OCI-LY7 (cell line): ENCODE data around the gene CCDC92B. TPM values are rescaled to one million over a fixed set of nuclear protein-coding genes. Genes with fewer than 3 reads are reported as not detected.

Source experiments
- BruUV-seq: library from RNA; stranded (reverse); fragments of 400-500 nt; replicated peaks from 2 replicates; lab custom pipeline; 2021; lab: Mats Ljungman, UMichigan
- CTCF ChIA-PET: fragments of 300-600 bp; sonication (Branson Sonifier 250); formaldehyde crosslinking; loops from one replicate; lab custom pipeline; 2022; ENCODE audit warnings: antibody characterized with exemption; ENCODE audit not compliant: unreplicated experiment; lab: Charles Lee
- POLR2A ChIA-PET: fragments of 300-600 bp; sonication (Branson Sonifier 250); formaldehyde crosslinking; loops from one replicate; lab custom pipeline; 2022; ENCODE audit warnings: antibody characterized with exemption; lab: Charles Lee
- DNase-seq: peaks from one replicate; pipeline ENCODE4 v3.0.0-alpha.2; 2015; ENCODE audit warnings: low spot score
- H2AFZ ChIP-seq: fragments of 200-600 bp; sonication (generic), shearing (Covaris generic); 2 replicates; pipeline ENCODE4 v1.6.1; 2014; ENCODE audit warnings: mild to moderate bottlenecking, antibody characterized with exemption, low read length, moderate library complexity
- H3K27ac ChIP-seq: fragments of 200-600 bp; sonication (generic); 2 replicates; pipeline ENCODE4 v1.5.1; 2014; ENCODE audit warnings: mixed run types, low read depth, mild to moderate bottlenecking, moderate library complexity, low read length, inconsistent platforms; ENCODE audit not compliant: poor library complexity, severe bottlenecking
- H3K36me3 ChIP-seq: fragments of 200-600 bp; sonication (generic); 2 replicates; pipeline ENCODE4 v1.6.1; 2014; ENCODE audit warnings: mild to moderate bottlenecking, antibody characterized with exemption, low read length, moderate library complexity, mixed read lengths; ENCODE audit not compliant: insufficient read depth
- H3K4me1 ChIP-seq: fragments of 200-600 bp; sonication (generic); 2 replicates; pipeline ENCODE4 v1.5.1; 2014; ENCODE audit warnings: mild to moderate bottlenecking, low read length; ENCODE audit not compliant: insufficient read depth, poor library complexity, severe bottlenecking
- H3K4me2 ChIP-seq: fragments of 200-600 bp; sonication (generic); 2 replicates; pipeline ENCODE4 v1.6.1; 2014; ENCODE audit warnings: mild to moderate bottlenecking, low read length
- H3K4me3 ChIP-seq: fragments of 200-600 bp; sonication (generic); 2 replicates; pipeline ENCODE4 v1.5.1; 2014; ENCODE audit warnings: mild to moderate bottlenecking, low read depth, low read length; ENCODE audit not compliant: poor library complexity, severe bottlenecking
- H3K79me2 ChIP-seq: fragments of 200-600 bp; sonication (generic); 2 replicates; pipeline ENCODE4 v1.6.1; 2016; ENCODE audit warnings: low read depth, mild to moderate bottlenecking, low read length, moderate library complexity, mixed read lengths; ENCODE audit not compliant: insufficient read depth
- H3K9me2 ChIP-seq: fragments of 200-600 bp; sonication (generic); 2 replicates; pipeline ENCODE4 v1.6.1; 2016; ENCODE audit warnings: mild to moderate bottlenecking, low read length, mixed read lengths; ENCODE audit not compliant: insufficient read depth
- H3K9me3 ChIP-seq: fragments of 200-600 bp; sonication (generic); 2 replicates; pipeline ENCODE4 v1.6.1; 2014; ENCODE audit warnings: mild to moderate bottlenecking, mixed run types, low read length, mixed read lengths
- H4K20me1 ChIP-seq: fragments of 200-600 bp; sonication (generic); 2 replicates; pipeline ENCODE4 v1.6.1; 2014; ENCODE audit warnings: mild to moderate bottlenecking, antibody characterized with exemption, low read length, moderate library complexity, mixed read lengths; ENCODE audit not compliant: insufficient read depth
- EZH2phosphoT487 ChIP-seq: fragments of 200-600 bp; sonication (generic); IDR thresholded peaks from 2 replicates; pipeline ENCODE4 v1.6.1; 2018; ENCODE audit warnings: low read depth, borderline replicate concordance, mild to moderate bottlenecking, mixed run types, antibody characterized with exemption, low read length, moderate library complexity, mixed read lengths
- intact Hi-C: fragments of 100-400 bp; cut with micrococcal nuclease; formaldehyde crosslinking; loops from one replicate; pipeline ENCODE4 v1.10.0; 2022; ENCODE audit not compliant: unreplicated experiment
- total RNA-seq, 2 experiments: library from RNA; depleted of rRNA in 1 of 2; stranded (reverse); fragments of >200 nt in 1 of 2; shearing (Covaris generic) in 1 of 2; gene quantifications; 2 replicates each; pipeline ENCODE4 v1.2.3, GENCODE V29; 2014 to 2022
- TF ChIP-seq, protein P1 (sequence below): fragments of 200-600 bp; sonication (generic); conservative IDR thresholded peaks from 2 replicates; pipeline ENCODE4 v1.5.1; 2014; ENCODE audit warnings: mild to moderate bottlenecking, antibody characterized with exemption, low read length, moderate library complexity, mixed read lengths

Gene CCDC92B
- total RNA-seq, 2 experiments from 2014 or later: not detected

DNA sequence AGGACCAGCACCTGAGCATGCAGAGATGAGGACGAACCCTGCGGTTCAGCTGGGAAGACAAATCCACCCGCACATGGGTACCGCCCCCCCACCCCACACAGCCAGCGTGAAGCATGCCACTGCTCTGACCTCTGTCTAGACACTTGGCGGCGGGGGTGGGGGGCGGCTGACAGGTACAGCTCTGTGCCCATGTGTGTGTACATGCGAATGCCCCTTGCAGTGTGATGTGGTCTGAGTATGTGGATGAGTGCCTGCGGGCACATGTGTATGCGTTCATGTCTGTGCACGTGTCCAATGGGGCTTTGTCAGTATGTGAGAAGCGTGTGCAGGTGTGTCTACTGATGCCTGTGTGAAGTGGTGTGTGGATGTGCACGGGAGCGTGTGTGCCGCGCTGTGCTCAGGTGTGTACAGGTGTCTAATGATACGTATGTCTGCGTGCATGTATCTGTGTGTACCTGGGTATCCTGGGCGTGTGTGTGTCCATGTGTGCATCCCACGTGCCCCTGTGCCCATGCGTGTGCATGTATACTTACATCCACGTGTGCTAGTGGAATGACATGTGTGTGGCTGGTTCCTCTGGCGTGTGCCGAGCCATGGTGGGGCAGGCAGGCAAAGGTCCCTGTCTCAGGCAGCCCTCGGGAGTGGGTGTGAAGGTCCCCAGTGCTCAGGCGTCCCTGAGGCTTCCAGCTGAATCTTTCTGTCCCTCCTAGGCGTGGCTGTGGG is 46.1 kb upstream of the CCDC92B start:
- CTCF ChIA-PET: no interaction called here
- H3K27ac ChIP-seq: no peak overlapping the region

DNA sequence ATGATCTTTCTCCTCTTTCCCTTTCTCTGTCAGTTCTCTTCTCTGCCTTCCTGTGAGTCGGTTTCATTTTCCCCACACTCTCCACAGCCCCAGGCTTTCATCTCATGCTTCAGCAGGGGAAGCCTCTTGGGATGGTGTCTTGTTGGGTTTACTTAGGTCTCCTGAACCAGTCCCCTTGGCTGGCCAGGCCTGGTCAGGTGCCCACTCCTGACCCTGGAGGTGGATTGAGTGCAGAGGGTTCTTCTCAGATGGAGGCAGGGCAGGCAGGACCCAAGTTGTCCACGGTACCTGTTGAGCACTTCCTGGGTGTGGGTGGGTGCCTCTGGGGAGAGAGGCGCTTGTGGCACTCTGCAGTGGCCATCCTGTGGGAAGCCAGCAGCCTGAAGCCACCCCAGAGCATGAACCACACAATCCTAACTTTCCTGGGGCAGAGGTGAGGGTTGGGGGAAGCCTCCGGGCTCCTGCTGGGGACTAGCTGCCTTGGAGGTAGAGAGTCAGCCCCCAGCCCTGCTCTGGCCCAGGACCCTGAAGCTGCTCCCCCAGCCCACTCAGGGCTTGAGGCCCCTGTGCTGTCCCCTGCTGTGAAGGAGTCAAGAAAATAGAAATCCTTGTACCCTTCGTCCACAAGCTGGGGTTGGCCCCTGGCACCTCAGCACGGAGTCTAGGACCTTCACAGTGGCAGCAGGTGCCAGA is 44.8 kb upstream of the CCDC92B start:
- Histone ChIP-seq H2AFZ (peak overlapping the region; percentile 45; the same call in 1 of the 2 replicates), H3K4me1 (peaks cover 12% of the 10 kb centered on the region)
- intact Hi-C loops: no loop called here

More for the DNA sequence above, 46.1 kb upstream of the CCDC92B start:
- DNase-seq: no peak
- Histone ChIP-seq H4K20me1 (no peaks in the 10 kb centered on the region), H3K4me2 (no peak overlapping the region), H3K9me3 (no peaks in the 10 kb centered on the region), H2AFZ (no peak overlapping the region), H3K79me2 (no peaks in the 10 kb centered on the region), H3K4me3 (no peak overlapping the region), H3K36me3 (no peaks in the 10 kb centered on the region), H3K9me2 (no peaks in the 10 kb centered on the region), H3K4me1 (peaks cover 12% of the 10 kb centered on the region)
- intact Hi-C loops: no loop called here
- TF ChIP-seq, protein P1, sequence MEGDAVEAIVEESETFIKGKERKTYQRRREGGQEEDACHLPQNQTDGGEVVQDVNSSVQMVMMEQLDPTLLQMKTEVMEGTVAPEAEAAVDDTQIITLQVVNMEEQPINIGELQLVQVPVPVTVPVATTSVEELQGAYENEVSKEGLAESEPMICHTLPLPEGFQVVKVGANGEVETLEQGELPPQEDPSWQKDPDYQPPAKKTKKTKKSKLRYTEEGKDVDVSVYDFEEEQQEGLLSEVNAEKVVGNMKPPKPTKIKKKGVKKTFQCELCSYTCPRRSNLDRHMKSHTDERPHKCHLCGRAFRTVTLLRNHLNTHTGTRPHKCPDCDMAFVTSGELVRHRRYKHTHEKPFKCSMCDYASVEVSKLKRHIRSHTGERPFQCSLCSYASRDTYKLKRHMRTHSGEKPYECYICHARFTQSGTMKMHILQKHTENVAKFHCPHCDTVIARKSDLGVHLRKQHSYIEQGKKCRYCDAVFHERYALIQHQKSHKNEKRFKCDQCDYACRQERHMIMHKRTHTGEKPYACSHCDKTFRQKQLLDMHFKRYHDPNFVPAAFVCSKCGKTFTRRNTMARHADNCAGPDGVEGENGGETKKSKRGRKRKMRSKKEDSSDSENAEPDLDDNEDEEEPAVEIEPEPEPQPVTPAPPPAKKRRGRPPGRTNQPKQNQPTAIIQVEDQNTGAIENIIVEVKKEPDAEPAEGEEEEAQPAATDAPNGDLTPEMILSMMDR: no peak
- no peak for TF ChIP-seq EZH2phosphoT487
- POLR2A ChIA-PET: no interaction called here
- BruUV-seq: no TSS peak

More for the DNA sequence above, 44.8 kb upstream of the CCDC92B start:
- no TSS peak for BruUV-seq
- Histone ChIP-seq H3K36me3 (no peaks in the 10 kb centered on the region), H3K9me2 (no peaks in the 10 kb centered on the region), H3K9me3 (no peaks in the 10 kb centered on the region), H3K79me2 (no peaks in the 10 kb centered on the region), H3K4me3 (no peak overlapping the region), H4K20me1 (no peaks in the 10 kb centered on the region), H3K4me2 (peak overlapping the region; percentile 43), H3K27ac (no peak overlapping the region)
- no peak for DNase-seq
- POLR2A ChIA-PET: no interaction called here
- CTCF ChIA-PET: no interaction called here
- TF ChIP-seq, protein P1: no peak
- TF ChIP-seq EZH2phosphoT487: no peak
